OCI-LY7 (cell line): Measurements from ENCODE around the gene ZMIZ1. TPM values are rescaled to one million over a fixed set of nuclear protein-coding genes. Genes with fewer than 3 reads are reported as not detected.

Source experiments
- BruUV-seq: library from RNA; stranded (reverse); fragments of 400-500 nt; replicated peaks from 2 replicates; lab custom pipeline; 2021; lab: Mats Ljungman, UMichigan
- CTCF ChIA-PET: fragments of 300-600 bp; sonication (Branson Sonifier 250); formaldehyde crosslinking; loops from one replicate; lab custom pipeline; 2022; ENCODE audit warnings: antibody characterized with exemption; ENCODE audit not compliant: unreplicated experiment; lab: Charles Lee
- POLR2A ChIA-PET: fragments of 300-600 bp; sonication (Branson Sonifier 250); formaldehyde crosslinking; loops from one replicate; lab custom pipeline; 2022; ENCODE audit warnings: antibody characterized with exemption; lab: Charles Lee
- DNase-seq: peaks from one replicate; pipeline ENCODE4 v3.0.0-alpha.2; 2015; ENCODE audit warnings: low spot score
- H2AFZ ChIP-seq: fragments of 200-600 bp; sonication (generic), shearing (Covaris generic); 2 replicates; pipeline ENCODE4 v1.6.1; 2014; ENCODE audit warnings: mild to moderate bottlenecking, antibody characterized with exemption, low read length, moderate library complexity
- H3K27ac ChIP-seq: fragments of 200-600 bp; sonication (generic); 2 replicates; pipeline ENCODE4 v1.5.1; 2014; ENCODE audit warnings: mixed run types, low read depth, mild to moderate bottlenecking, moderate library complexity, low read length, inconsistent platforms; ENCODE audit not compliant: poor library complexity, severe bottlenecking
- H3K36me3 ChIP-seq: fragments of 200-600 bp; sonication (generic); 2 replicates; pipeline ENCODE4 v1.6.1; 2014; ENCODE audit warnings: mild to moderate bottlenecking, antibody characterized with exemption, low read length, moderate library complexity, mixed read lengths; ENCODE audit not compliant: insufficient read depth
- H3K4me1 ChIP-seq: fragments of 200-600 bp; sonication (generic); 2 replicates; pipeline ENCODE4 v1.5.1; 2014; ENCODE audit warnings: mild to moderate bottlenecking, low read length; ENCODE audit not compliant: insufficient read depth, poor library complexity, severe bottlenecking
- H3K4me2 ChIP-seq: fragments of 200-600 bp; sonication (generic); 2 replicates; pipeline ENCODE4 v1.6.1; 2014; ENCODE audit warnings: mild to moderate bottlenecking, low read length
- H3K4me3 ChIP-seq: fragments of 200-600 bp; sonication (generic); 2 replicates; pipeline ENCODE4 v1.5.1; 2014; ENCODE audit warnings: mild to moderate bottlenecking, low read depth, low read length; ENCODE audit not compliant: poor library complexity, severe bottlenecking
- H3K79me2 ChIP-seq: fragments of 200-600 bp; sonication (generic); 2 replicates; pipeline ENCODE4 v1.6.1; 2016; ENCODE audit warnings: low read depth, mild to moderate bottlenecking, low read length, moderate library complexity, mixed read lengths; ENCODE audit not compliant: insufficient read depth
- H3K9me2 ChIP-seq: fragments of 200-600 bp; sonication (generic); 2 replicates; pipeline ENCODE4 v1.6.1; 2016; ENCODE audit warnings: mild to moderate bottlenecking, low read length, mixed read lengths; ENCODE audit not compliant: insufficient read depth
- H3K9me3 ChIP-seq: fragments of 200-600 bp; sonication (generic); 2 replicates; pipeline ENCODE4 v1.6.1; 2014; ENCODE audit warnings: mild to moderate bottlenecking, mixed run types, low read length, mixed read lengths
- H4K20me1 ChIP-seq: fragments of 200-600 bp; sonication (generic); 2 replicates; pipeline ENCODE4 v1.6.1; 2014; ENCODE audit warnings: mild to moderate bottlenecking, antibody characterized with exemption, low read length, moderate library complexity, mixed read lengths; ENCODE audit not compliant: insufficient read depth
- EZH2phosphoT487 ChIP-seq: fragments of 200-600 bp; sonication (generic); IDR thresholded peaks from 2 replicates; pipeline ENCODE4 v1.6.1; 2018; ENCODE audit warnings: low read depth, borderline replicate concordance, mild to moderate bottlenecking, mixed run types, antibody characterized with exemption, low read length, moderate library complexity, mixed read lengths
- intact Hi-C: fragments of 100-400 bp; cut with micrococcal nuclease; formaldehyde crosslinking; loops from one replicate; pipeline ENCODE4 v1.10.0; 2022; ENCODE audit not compliant: unreplicated experiment
- total RNA-seq, 2 experiments: library from RNA; depleted of rRNA in 1 of 2; stranded (reverse); fragments of >200 nt in 1 of 2; shearing (Covaris generic) in 1 of 2; gene quantifications; 2 replicates each; pipeline ENCODE4 v1.2.3, GENCODE V29; 2014 to 2022
- TF ChIP-seq, protein P1 (sequence below): fragments of 200-600 bp; sonication (generic); conservative IDR thresholded peaks from 2 replicates; pipeline ENCODE4 v1.5.1; 2014; ENCODE audit warnings: mild to moderate bottlenecking, antibody characterized with exemption, low read length, moderate library complexity, mixed read lengths

ZMIZ1 gene
- total RNA-seq, 2 experiments from 2014 or later = 20.4 to 66.9 TPM

DNA sequence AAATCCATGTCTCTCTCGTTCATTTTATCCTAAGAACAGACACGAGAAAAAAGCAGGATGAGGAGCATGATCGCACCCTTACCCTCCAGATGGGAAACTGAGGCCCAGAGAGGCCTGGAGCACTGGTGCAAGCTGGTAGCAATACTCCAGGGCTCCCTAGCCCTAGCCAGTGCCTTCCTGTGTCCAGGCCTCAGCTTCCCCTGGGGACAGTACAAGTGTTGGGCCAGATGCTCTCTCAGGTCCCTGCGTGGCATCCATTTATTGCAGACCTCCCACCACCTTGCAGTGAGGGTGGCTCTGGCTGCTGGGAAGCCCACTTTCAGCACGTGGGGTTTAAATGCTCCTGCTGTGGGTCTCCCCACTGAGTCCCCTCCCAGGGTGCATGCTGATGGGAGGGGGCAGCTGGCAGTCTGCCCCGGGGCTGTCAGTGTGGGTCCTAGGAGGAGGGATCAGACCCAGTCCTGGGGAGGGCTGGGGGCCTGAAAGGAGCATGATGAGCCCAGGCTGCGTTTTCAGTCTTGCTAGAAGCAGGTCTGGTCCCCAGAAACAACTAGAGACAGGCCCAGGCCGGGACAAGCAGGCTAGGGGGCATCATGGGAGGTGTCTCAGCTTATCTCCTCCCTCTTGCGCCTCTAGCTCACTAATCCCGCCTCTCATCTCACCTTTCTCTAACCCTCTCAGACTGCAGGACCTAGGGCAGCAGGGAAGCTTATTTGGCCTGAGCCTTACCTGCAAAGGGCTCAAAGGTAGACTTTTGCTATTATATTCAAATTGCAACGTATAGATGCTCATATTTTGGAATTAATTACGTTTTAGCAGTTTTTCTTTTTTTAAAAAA is 277.8 kb downstream of the ZMIZ1 start:
- Histone ChIP-seq H2AFZ (peak overlapping the region; percentile 84; the same call in 1 of the 2 replicates), H3K4me2 (peak overlapping the region; percentile 80), H4K20me1 (peaks cover 13% of the 10 kb centered on the region), H3K9me2 (no peaks in the 10 kb centered on the region), H3K27ac (peak overlapping the region; percentile 78), H3K4me3 (peak overlapping the region; percentile 96), H3K36me3 (peaks cover 35% of the 10 kb centered on the region), H3K79me2 (peaks cover 25% of the 10 kb centered on the region), H3K4me1 (peaks cover 30% of the 10 kb centered on the region), H3K9me3 (no peaks in the 10 kb centered on the region)
- ChIA-PET CTCF (interaction anchor here (0.6 to 0.7 kb wide), 2 partner anchors 24 to 28 kb away, joined by 3 read pairs; no protein-coding TSS in a partner anchor), POLR2A (interaction anchor here (1.1 to 1.7 kb wide), 3 partner anchors 10 to 65 kb away, joined by 4 to 5 read pairs (median 4); no protein-coding TSS in a partner anchor)
- DNase-seq = peak; percentile 51
- TSS peak; percentile 56 for BruUV-seq
- intact Hi-C loops = loop anchor here (2.0 kb wide), 1 partner anchor 98 kb away; no protein-coding TSS in a partner anchor
- no peak for TF ChIP-seq EZH2phosphoT487
- TF ChIP-seq, protein P1, sequence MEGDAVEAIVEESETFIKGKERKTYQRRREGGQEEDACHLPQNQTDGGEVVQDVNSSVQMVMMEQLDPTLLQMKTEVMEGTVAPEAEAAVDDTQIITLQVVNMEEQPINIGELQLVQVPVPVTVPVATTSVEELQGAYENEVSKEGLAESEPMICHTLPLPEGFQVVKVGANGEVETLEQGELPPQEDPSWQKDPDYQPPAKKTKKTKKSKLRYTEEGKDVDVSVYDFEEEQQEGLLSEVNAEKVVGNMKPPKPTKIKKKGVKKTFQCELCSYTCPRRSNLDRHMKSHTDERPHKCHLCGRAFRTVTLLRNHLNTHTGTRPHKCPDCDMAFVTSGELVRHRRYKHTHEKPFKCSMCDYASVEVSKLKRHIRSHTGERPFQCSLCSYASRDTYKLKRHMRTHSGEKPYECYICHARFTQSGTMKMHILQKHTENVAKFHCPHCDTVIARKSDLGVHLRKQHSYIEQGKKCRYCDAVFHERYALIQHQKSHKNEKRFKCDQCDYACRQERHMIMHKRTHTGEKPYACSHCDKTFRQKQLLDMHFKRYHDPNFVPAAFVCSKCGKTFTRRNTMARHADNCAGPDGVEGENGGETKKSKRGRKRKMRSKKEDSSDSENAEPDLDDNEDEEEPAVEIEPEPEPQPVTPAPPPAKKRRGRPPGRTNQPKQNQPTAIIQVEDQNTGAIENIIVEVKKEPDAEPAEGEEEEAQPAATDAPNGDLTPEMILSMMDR = no peak

DNA sequence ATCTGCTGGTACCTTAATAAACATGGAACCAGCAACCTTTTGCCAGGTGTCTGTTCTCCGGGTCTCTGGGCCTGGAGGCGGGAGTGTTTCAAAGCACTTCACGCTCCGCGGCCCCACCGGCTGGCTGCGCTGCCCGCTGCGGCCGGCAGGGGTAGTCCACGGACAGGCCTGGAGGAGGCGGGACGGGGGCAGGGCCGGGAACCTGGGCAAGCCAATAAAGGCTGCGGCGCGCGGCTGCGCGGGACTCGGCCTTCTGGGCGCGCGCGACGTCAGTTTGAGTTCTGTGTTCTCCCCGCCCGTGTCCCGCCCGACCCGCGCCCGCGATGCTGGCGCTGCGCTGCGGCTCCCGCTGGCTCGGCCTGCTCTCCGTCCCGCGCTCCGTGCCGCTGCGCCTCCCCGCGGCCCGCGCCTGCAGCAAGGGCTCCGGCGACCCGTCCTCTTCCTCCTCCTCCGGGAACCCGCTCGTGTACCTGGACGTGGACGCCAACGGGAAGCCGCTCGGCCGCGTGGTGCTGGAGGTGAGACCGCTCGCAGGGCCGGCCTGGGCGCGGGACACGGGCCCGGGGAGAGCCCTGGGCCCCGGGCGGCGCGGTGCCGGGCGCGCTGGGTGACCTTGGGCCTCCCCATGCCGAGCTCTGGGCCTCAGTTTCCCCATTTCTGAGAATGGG is 278.6 kb downstream of the ZMIZ1 start, which contains the start of gene PPIF:
Gene PPIF, plus strand, starts transcription at position 244 of the 668 bp plus-strand sequence. Its CDS starts 80 bp downstream, at position 324.
- Histone ChIP-seq H3K4me2 (peak within 1 kb of the TSS; percentile 80), H4K20me1 (peaks cover 13% of the 10 kb centered on the region), H3K4me3 (peak within 1 kb of the TSS; percentile 96), H3K9me3 (no peaks in the 10 kb centered on the region), H3K4me1 (peaks cover 30% of the 10 kb centered on the region), H3K36me3 (peaks cover 43% of the 10 kb centered on the region), H3K9me2 (no peaks in the 10 kb centered on the region), H3K79me2 (peaks cover 25% of the 10 kb centered on the region), H3K27ac (peak within 1 kb of the TSS; percentile 78), H2AFZ (peak within 1 kb of the TSS; percentile 84; the same call in 1 of the 2 replicates)
- TF ChIP-seq EZH2phosphoT487 = no peak
- TF ChIP-seq, protein P1 = peak; percentile 79
- intact Hi-C loops = loop anchor here (2.0 kb wide), 1 partner anchor 99 kb away; no protein-coding TSS in a partner anchor
- TSS peak; percentile 44 for BruUV-seq
- DNase-seq = peak; percentile 93
- POLR2A ChIA-PET = interaction anchor here (0.9 to 1.3 kb wide), 4 partner anchors 28 to 106 kb away, joined by 3 read pairs; no protein-coding TSS in a partner anchor
- CTCF ChIA-PET = interaction anchor here (0.6 kb wide), 1 partner anchor 134 kb away, joined by 3 read pairs; no protein-coding TSS in a partner anchor
